H9 (cell line): ENCODE measurements around the gene CEMIP. TPM values are rescaled to one million over a fixed set of nuclear protein-coding genes. Genes with fewer than 3 reads are reported as not detected.

Source experiments
- DNase-seq: peaks from one replicate; pipeline ENCODE4 v3.0.0-alpha.2; 2017
- H2AFZ ChIP-seq: one replicate; pipeline ENCODE4 v1.6.1; 2013; ENCODE audit warnings: mild to moderate bottlenecking, low read length, control low read depth, moderate library complexity
- H2AK5ac ChIP-seq: 2 replicates; pipeline ENCODE4 v1.6.1; 2013; ENCODE audit warnings: low read length, control low read depth, mixed read lengths; ENCODE audit not compliant: insufficient read length
- H2BK120ac ChIP-seq: one replicate; pipeline ENCODE4 v1.6.1; 2013; ENCODE audit warnings: low read depth, mild to moderate bottlenecking, low read length, control low read depth, inconsistent platforms; ENCODE audit not compliant: poor library complexity, severe bottlenecking
- H2BK12ac ChIP-seq: 2 replicates; pipeline ENCODE4 v1.6.1; 2013; ENCODE audit warnings: low read length, control low read depth, mixed read lengths, low read depth; ENCODE audit not compliant: insufficient read length
- H2BK15ac ChIP-seq: 2 replicates; pipeline ENCODE4 v1.6.1; 2013; ENCODE audit warnings: low read depth, low read length, control low read depth
- H2BK20ac ChIP-seq: one replicate; pipeline ENCODE4 v1.6.1; 2013; ENCODE audit warnings: low read depth, mild to moderate bottlenecking, low read length, control low read depth, inconsistent platforms; ENCODE audit not compliant: poor library complexity, severe bottlenecking
- H2BK5ac ChIP-seq: 2 replicates; pipeline ENCODE4 v1.6.1; 2013; ENCODE audit warnings: low read length, control low read depth, mixed read lengths; ENCODE audit not compliant: insufficient read length
- H3K14ac ChIP-seq: 2 replicates; pipeline ENCODE4 v1.6.1; 2013; ENCODE audit warnings: low read length, control low read depth; ENCODE audit not compliant: insufficient read depth
- H3K18ac ChIP-seq: 2 replicates; pipeline ENCODE4 v1.6.1; 2013; ENCODE audit warnings: low read depth, mild to moderate bottlenecking, mixed read lengths, low read length, control low read depth; ENCODE audit not compliant: insufficient read length
- H3K23ac ChIP-seq: 2 replicates; pipeline ENCODE4 v1.6.1; 2013; ENCODE audit warnings: low read length, control low read depth, mixed read lengths, low read depth; ENCODE audit not compliant: insufficient read length
- H3K23me2 ChIP-seq: 2 replicates; pipeline ENCODE4 v1.6.1; 2013; ENCODE audit warnings: low read depth, mild to moderate bottlenecking, mixed read lengths, low read length, control low read depth; ENCODE audit not compliant: insufficient read length, poor library complexity, severe bottlenecking
- H3K27ac ChIP-seq: 2 replicates; pipeline ENCODE4 v1.5.1; 2013; ENCODE audit warnings: low read length, control low read depth, mixed read lengths, low read depth; ENCODE audit not compliant: insufficient read length
- H3K27me3 ChIP-seq: 2 replicates; pipeline ENCODE4 v1.6.1; 2013; ENCODE audit warnings: low read length, control low read depth, inconsistent platforms; ENCODE audit not compliant: insufficient read depth
- H3K4ac ChIP-seq: 2 replicates; pipeline ENCODE4 v1.6.1; 2013; ENCODE audit warnings: low read depth, mild to moderate bottlenecking, control low read depth, inconsistent platforms, low read length, moderate library complexity
- H3K4me1 ChIP-seq: 2 replicates; pipeline ENCODE4 v1.6.1; 2013; ENCODE audit warnings: low read length, control low read depth, inconsistent platforms; ENCODE audit not compliant: insufficient read depth
- H3K4me2 ChIP-seq: 2 replicates; pipeline ENCODE4 v1.6.1; 2013; ENCODE audit warnings: low read length, control low read depth, mixed read lengths; ENCODE audit not compliant: insufficient read length, insufficient read depth
- H3K56ac ChIP-seq: 2 replicates; pipeline ENCODE4 v1.6.1; 2013; ENCODE audit warnings: low read depth, mild to moderate bottlenecking, mixed read lengths, low read length, control low read depth; ENCODE audit not compliant: insufficient read length
- H3K79me1 ChIP-seq: 2 replicates; pipeline ENCODE4 v1.6.1; 2013; ENCODE audit warnings: low read depth, mild to moderate bottlenecking, moderate library complexity, low read length, control low read depth, inconsistent platforms; ENCODE audit not compliant: insufficient read depth, poor library complexity, severe bottlenecking
- H3K79me2 ChIP-seq: 2 replicates; pipeline ENCODE4 v1.6.1; 2013; ENCODE audit warnings: low read length, control low read depth, inconsistent platforms; ENCODE audit not compliant: insufficient read depth
- H3K9ac ChIP-seq: 2 replicates; pipeline ENCODE4 v1.6.1; 2013; ENCODE audit warnings: low read length, control low read depth, mixed read lengths; ENCODE audit not compliant: insufficient read length; ENCODE audit errors: extremely low read depth
- H3K9me3 ChIP-seq: one replicate; pipeline ENCODE4 v1.6.1; 2013; ENCODE audit warnings: low read depth, low read length, inconsistent platforms; ENCODE audit not compliant: control insufficient read depth
- H3T11ph ChIP-seq: one replicate; pipeline ENCODE4 v1.6.1; 2013; ENCODE audit warnings: mild to moderate bottlenecking, low read length, control low read depth, inconsistent platforms
- H4K20me1 ChIP-seq: one replicate; pipeline ENCODE4 v1.6.1; 2013; ENCODE audit not compliant: control insufficient read depth, insufficient read length, insufficient read depth
- H4K5ac ChIP-seq: 2 replicates; pipeline ENCODE4 v1.6.1; 2013; ENCODE audit warnings: low read depth, mild to moderate bottlenecking, mixed read lengths, low read length, control low read depth; ENCODE audit not compliant: insufficient read length
- H4K8ac ChIP-seq: replicated peaks from 2 replicates; pipeline ENCODE4 v1.6.1; 2013; ENCODE audit warnings: low read length, control low read depth, mixed read lengths, low read depth; ENCODE audit not compliant: insufficient read length
- H4K91ac ChIP-seq: 2 replicates; pipeline ENCODE4 v1.6.1; 2013; ENCODE audit warnings: low read depth, mild to moderate bottlenecking, moderate library complexity, mixed read lengths, low read length, control low read depth; ENCODE audit not compliant: insufficient read length
- H3K27ac Mint-ChIP-seq, 3 experiments: 2 replicates in 2 of 3; 3 replicates in 1 of 3; pipeline ENCODE4 v1.8.0; 2020 to 2021; ENCODE audit warnings: mixed read lengths in 3 of 3, mild to moderate bottlenecking in 1 of 3, moderate library complexity in 1 of 3
- H3K27me3 Mint-ChIP-seq: 2 replicates; pipeline ENCODE4 v1.8.0; 2021; ENCODE audit warnings: low read depth, mild to moderate bottlenecking, moderate library complexity, mixed read lengths
- H3K36me3 Mint-ChIP-seq, 3 experiments: 2 replicates in 2 of 3; 3 replicates in 1 of 3; pipeline ENCODE4 v1.8.0; 2020 to 2021; ENCODE audit warnings: low read depth in 3 of 3, mixed read lengths in 3 of 3; ENCODE audit not compliant: insufficient read depth in 1 of 3
- H3K4me1 Mint-ChIP-seq, 2 experiments: 2 replicates each; pipeline ENCODE4 v1.8.0; 2020; ENCODE audit warnings: mixed read lengths in 2 of 2
- H3K4me3 Mint-ChIP-seq, 2 experiments: 2 replicates in 1 of 2; 3 replicates in 1 of 2; pipeline ENCODE4 v1.8.0; 2020 to 2021; ENCODE audit warnings: mild to moderate bottlenecking in 2 of 2, mixed read lengths in 2 of 2, moderate library complexity in 1 of 2
- H3K9me3 Mint-ChIP-seq, 2 experiments: 2 replicates in 1 of 2; 3 replicates in 1 of 2; pipeline ENCODE4 v1.8.0; 2020; ENCODE audit warnings: mild to moderate bottlenecking in 2 of 2, mixed read lengths in 2 of 2, moderate library complexity in 1 of 2
- WGBS: extraction: QIAGEN DNeasy Blood & Tissue Kit; methylation state at CpG from one replicate; pipeline ENCODE4 v1.1.7; 2013; ENCODE audit warnings: missing lambda C conversion rate, low lambda C conversion rate, mixed read lengths; ENCODE audit not compliant: insufficient read length; ENCODE audit errors: extremely low coverage; 5-methylcytosine and 5-hydroxymethylcytosine counted together
- total RNA-seq: library from RNA; stranded (reverse); gene quantifications from 2 replicates; pipeline ENCODE4 v1.2.1, GENCODE V29; 2021
- TF ChIP-seq, protein P1 (sequence below): fragments of 200-600 bp; sonication (generic); conservative IDR thresholded peaks from 3 replicates; pipeline ENCODE4 v1.8.0; 2021; ENCODE audit warnings: antibody characterized with exemption, mild to moderate bottlenecking

CEMIP gene
- total RNA-seq, 1 experiment from 2014 or later = 0.09 TPM

- WGBS = no CpG with 5 or more reads among the region's 6 CpGs
These were observed 43.5 kb downstream of the CEMIP start for GRCh38 chr15:80822676-80823075.

More at GRCh38 chr15:80822676-80823075, 43.5 kb downstream of the CEMIP start:
- Histone ChIP-seq H3K4me1 (peaks cover 10% of the 10 kb centered on the region), H2AFZ (no peak overlapping the region), H4K8ac (no peak overlapping the region), H3K9ac (no peak overlapping the region), H4K91ac (no peak overlapping the region), H3K4ac (no peak overlapping the region), H2BK120ac (no peak overlapping the region), H2AK5ac (no peak overlapping the region), H3K18ac (no peak overlapping the region), H3K79me1 (no peaks in the 10 kb centered on the region), H2BK12ac (no peak overlapping the region), H4K5ac (no peak overlapping the region), H2BK20ac (no peak overlapping the region), H4K20me1 (no peaks in the 10 kb centered on the region), H3K14ac (no peak overlapping the region), H3K79me2 (no peaks in the 10 kb centered on the region), H2BK5ac (no peak overlapping the region), H3K23ac (no peak overlapping the region), H3T11ph (no peak overlapping the region), H3K27me3 (no peaks in the 10 kb centered on the region), H3K9me3 (no peaks in the 10 kb centered on the region), H3K4me2 (no peak overlapping the region), H3K27ac (no peak overlapping the region), H2BK15ac (no peak overlapping the region), H3K23me2 (no peaks in the 10 kb centered on the region), H3K56ac (no peak overlapping the region)
- Mint-ChIP-seq H3K9me3 (no peaks in the 10 kb centered on the region), H3K27me3 (peaks cover 6% of the 10 kb centered on the region; the same call in 1 of the 2 replicates), H3K4me3 (no peak overlapping the region; a peak in 1 of 5 replicates), H3K27ac (no peak overlapping the region; a peak in 1 of 7 replicates), H3K36me3 (no peaks in the 10 kb centered on the region; a peak in 1 of 7 replicates), H3K4me1 (peaks cover 15 to 20% of the 10 kb centered on the region in 2 experiments)
- TF ChIP-seq, protein P1, sequence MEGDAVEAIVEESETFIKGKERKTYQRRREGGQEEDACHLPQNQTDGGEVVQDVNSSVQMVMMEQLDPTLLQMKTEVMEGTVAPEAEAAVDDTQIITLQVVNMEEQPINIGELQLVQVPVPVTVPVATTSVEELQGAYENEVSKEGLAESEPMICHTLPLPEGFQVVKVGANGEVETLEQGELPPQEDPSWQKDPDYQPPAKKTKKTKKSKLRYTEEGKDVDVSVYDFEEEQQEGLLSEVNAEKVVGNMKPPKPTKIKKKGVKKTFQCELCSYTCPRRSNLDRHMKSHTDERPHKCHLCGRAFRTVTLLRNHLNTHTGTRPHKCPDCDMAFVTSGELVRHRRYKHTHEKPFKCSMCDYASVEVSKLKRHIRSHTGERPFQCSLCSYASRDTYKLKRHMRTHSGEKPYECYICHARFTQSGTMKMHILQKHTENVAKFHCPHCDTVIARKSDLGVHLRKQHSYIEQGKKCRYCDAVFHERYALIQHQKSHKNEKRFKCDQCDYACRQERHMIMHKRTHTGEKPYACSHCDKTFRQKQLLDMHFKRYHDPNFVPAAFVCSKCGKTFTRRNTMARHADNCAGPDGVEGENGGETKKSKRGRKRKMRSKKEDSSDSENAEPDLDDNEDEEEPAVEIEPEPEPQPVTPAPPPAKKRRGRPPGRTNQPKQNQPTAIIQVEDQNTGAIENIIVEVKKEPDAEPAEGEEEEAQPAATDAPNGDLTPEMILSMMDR = no peak
- DNase-seq = peak; percentile 5
